ENCODE measurements around the gene NEU3. TPM values are rescaled to one million over a fixed set of nuclear protein-coding genes. Genes with fewer than 3 reads are reported as not detected.
A peak's percentile ranks its signal among the peaks of the same experiment; 100 is the strongest.

NEU3 gene
- total RNA-seq, 1 experiment from 2014 or later = 12.5 TPM

DNA sequence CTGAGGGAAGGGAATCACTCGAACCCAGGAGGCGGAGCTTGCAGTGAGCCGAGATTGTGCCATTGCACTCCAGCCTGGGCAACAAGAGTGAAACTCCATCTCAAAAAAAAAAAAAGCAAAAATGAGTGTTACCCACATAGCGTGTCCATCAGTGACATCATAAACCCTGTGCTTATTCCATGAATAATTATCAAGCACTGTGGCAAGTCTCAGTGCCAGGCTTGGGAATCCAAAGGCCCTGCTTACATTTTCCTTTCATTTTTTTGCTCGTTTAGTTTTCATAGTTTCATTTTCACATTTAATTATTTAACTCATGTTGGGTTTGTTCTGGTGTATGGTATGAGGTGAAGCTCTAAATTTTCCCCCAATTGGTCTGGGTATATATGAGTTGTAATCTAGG is 46.5 kb downstream of the NEU3 start (continued):
- no peak for TF ChIP-seq SRF (IDR thresholded peaks at IDR 0.05; ENCODE audit: low read depth)
- TF ChIP-seq RAD21 (IDR thresholded peaks at IDR 0.05; ENCODE audit: low read depth) = no peak

DNA sequence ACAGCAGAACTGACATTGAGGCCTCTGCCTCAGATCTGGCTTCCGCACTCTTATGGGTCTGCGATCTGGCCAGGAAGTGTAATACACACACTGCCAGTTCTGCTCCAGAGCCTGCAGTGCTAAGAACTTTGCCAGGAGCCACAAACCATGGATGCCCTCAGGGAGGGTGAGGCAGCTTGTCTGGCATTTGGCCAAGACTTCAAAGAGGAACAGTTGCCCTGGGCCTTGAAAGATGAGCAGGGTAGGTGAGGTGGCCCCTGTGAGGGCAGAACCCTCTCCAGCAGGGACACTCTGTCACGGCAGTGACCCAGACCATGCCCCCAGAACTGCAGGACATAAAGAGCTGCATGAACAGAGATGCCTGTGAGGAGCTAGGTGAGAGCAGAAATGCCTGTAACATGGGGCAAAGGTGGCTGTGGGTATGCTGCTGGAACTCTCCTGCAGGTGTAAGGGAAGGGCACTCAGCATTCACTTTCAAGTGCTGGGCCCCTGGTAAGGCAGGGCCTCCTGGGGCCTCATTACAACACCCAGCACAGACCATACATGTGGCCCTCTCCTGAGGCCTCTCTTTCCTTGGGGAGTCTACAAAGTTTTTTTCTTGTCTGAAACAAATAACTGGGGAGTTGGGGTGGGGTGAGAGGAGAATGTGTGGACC is 47.3 kb downstream of the NEU3 start:
- H3K36me3 ChIP-seq (ENCODE audit: control insufficient read depth in 1 of 2, insufficient read depth in 2 of 2, low read length in 2 of 2) = no peaks in the 10 kb centered on the region
- peak overlapping the region; percentile 56 for H3K4me2 ChIP-seq (ENCODE audit: low read length)
- POLR2A ChIA-PET = no interaction called here
- H3K4me1 ChIP-seq (ENCODE audit: control insufficient read depth in 1 of 2, insufficient read depth in 2 of 2, low read length in 2 of 2) = peaks cover 17 to 28% of the 10 kb centered on the region in 2 experiments
- peak overlapping the region; percentile 11; the same call in 1 of the 2 replicates for H3K27ac ChIP-seq (ENCODE audit: low read depth, low read length)
- H3K9ac ChIP-seq (ENCODE audit: low read length) = no peak overlapping the region
- H2AFZ ChIP-seq (ENCODE audit: low read depth, low read length, poor library complexity, severe bottlenecking) = peak overlapping the region; percentile 20
- intact Hi-C loops (cut with micrococcal nuclease) = no loop called here
- H3K79me2 ChIP-seq (ENCODE audit: insufficient read depth, low read length) = no peaks in the 10 kb centered on the region
- H3K9me2 ChIP-seq (ENCODE audit: insufficient read depth) = no peaks in the 10 kb centered on the region
- RAD21 ChIA-PET (ENCODE audit: low non-redundant PET in 1 of 2, low total read pairs in 2 of 2, uncharacterized antibody in 2 of 2, unreplicated experiment in 2 of 2) = interaction anchor here in 1 of 2 experiments (0.7 kb wide), 1 partner anchor 14 kb away, joined by 3 read pairs; no protein-coding TSS in a partner anchor
- BruUV-seq (replicated peaks) = no TSS peak
- H3K9me3 ChIP-seq (ENCODE audit: control insufficient read depth in 1 of 2, insufficient read depth in 1 of 2, low read depth in 1 of 2, low read length in 2 of 2) = no peaks in the 10 kb centered on the region
- CTCF ChIA-PET = interaction anchor here (2.3 to 2.9 kb wide), 3 partner anchors 10 to 213 kb away, joined by 7 to 13 read pairs (median 10); no protein-coding TSS in a partner anchor
- DNase-seq (ENCODE audit: low read depth, low spot score) (peak; percentile 73), ATAC-seq (peak; percentile 83)
- no peaks in the 10 kb centered on the region for H4K20me1 ChIP-seq (ENCODE audit: insufficient read depth)
- H3K4me3 ChIP-seq (replicated peaks in 1 of 2; ENCODE audit: low read depth in 1 of 2, low read length in 2 of 2) = 0 out of 4 replicates have a peak overlapping the region, but pooled peaks of 1 of the 2 experiments have one; percentile 15
- H3K27me3 ChIP-seq (ENCODE audit: insufficient read depth, low read length) = no peaks in the 10 kb centered on the region
- TF ChIP-seq TCF7L2 (IDR thresholded peaks at IDR 0.05; ENCODE audit: borderline replicate concordance, extremely low read depth, insufficient read depth, insufficient read length) (peak; percentile 97), ELF1 (IDR thresholded peaks at IDR 0.05; ENCODE audit: borderline replicate concordance, low read depth) (no peak), EZH2 (IDR thresholded peaks at IDR 0.05) (no peak), FOSL1 (IDR thresholded peaks at IDR 0.05; ENCODE audit: low read depth) (peak; percentile 53; the same call in 1 of the 2 replicates), YY1 (IDR thresholded peaks at IDR 0.05; ENCODE audit: extremely low read depth, insufficient replicate concordance, low read depth, low read length) (peak; percentile 30), EGR1 (IDR thresholded peaks at IDR 0.05; ENCODE audit: low read depth) (no peak), SIN3A (IDR thresholded peaks at IDR 0.05; ENCODE audit: low read depth) (peak; percentile 73), CEBPB (IDR thresholded peaks at IDR 0.05; ENCODE audit: low read depth) (peak; percentile 37; the same call in 1 of the 2 replicates), ZFX (IDR thresholded peaks at IDR 0.05) (0 out of 2 replicates have a peak, but pooled peaks have one; percentile 4), SRF (IDR thresholded peaks at IDR 0.05; ENCODE audit: low read depth) (no peak), EZH2phosphoT487 (IDR thresholded peaks at IDR 0.05; ENCODE audit: borderline replicate concordance) (no peak), RAD21 (IDR thresholded peaks at IDR 0.05; ENCODE audit: low read depth) (no peak), ZNF274 (IDR thresholded peaks at IDR 0.05; ENCODE audit: low read depth, low read length) (no peak), SP1 (IDR thresholded peaks at IDR 0.05; ENCODE audit: low read depth) (peak; percentile 70), CBX3 (IDR thresholded peaks at IDR 0.05; ENCODE audit: low read depth) (peak; percentile 85), POLR2AphosphoS5 (IDR thresholded peaks at IDR 0.05; ENCODE audit: low read depth, low read length) (peak; percentile 66)
- TF ChIP-seq, protein P1, sequence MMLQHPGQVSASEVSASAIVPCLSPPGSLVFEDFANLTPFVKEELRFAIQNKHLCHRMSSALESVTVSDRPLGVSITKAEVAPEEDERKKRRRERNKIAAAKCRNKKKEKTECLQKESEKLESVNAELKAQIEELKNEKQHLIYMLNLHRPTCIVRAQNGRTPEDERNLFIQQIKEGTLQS (IDR thresholded peaks at IDR 0.05) = no peak
- TF ChIP-seq, protein P2, sequence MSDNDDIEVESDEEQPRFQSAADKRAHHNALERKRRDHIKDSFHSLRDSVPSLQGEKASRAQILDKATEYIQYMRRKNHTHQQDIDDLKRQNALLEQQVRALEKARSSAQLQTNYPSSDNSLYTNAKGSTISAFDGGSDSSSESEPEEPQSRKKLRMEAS (IDR thresholded peaks at IDR 0.05) = peak; percentile 58
- TF ChIP-seq, protein P3, sequence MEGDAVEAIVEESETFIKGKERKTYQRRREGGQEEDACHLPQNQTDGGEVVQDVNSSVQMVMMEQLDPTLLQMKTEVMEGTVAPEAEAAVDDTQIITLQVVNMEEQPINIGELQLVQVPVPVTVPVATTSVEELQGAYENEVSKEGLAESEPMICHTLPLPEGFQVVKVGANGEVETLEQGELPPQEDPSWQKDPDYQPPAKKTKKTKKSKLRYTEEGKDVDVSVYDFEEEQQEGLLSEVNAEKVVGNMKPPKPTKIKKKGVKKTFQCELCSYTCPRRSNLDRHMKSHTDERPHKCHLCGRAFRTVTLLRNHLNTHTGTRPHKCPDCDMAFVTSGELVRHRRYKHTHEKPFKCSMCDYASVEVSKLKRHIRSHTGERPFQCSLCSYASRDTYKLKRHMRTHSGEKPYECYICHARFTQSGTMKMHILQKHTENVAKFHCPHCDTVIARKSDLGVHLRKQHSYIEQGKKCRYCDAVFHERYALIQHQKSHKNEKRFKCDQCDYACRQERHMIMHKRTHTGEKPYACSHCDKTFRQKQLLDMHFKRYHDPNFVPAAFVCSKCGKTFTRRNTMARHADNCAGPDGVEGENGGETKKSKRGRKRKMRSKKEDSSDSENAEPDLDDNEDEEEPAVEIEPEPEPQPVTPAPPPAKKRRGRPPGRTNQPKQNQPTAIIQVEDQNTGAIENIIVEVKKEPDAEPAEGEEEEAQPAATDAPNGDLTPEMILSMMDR (IDR thresholded peaks at IDR 0.05 in 2 of 3, conservative IDR thresholded peaks at IDR 0.05 in 1 of 3; ENCODE audit: borderline replicate concordance in 1 of 3, insufficient read depth in 1 of 3, low read depth in 2 of 3, low read length in 2 of 3) = no peak
- TF ChIP-seq, protein P4, sequence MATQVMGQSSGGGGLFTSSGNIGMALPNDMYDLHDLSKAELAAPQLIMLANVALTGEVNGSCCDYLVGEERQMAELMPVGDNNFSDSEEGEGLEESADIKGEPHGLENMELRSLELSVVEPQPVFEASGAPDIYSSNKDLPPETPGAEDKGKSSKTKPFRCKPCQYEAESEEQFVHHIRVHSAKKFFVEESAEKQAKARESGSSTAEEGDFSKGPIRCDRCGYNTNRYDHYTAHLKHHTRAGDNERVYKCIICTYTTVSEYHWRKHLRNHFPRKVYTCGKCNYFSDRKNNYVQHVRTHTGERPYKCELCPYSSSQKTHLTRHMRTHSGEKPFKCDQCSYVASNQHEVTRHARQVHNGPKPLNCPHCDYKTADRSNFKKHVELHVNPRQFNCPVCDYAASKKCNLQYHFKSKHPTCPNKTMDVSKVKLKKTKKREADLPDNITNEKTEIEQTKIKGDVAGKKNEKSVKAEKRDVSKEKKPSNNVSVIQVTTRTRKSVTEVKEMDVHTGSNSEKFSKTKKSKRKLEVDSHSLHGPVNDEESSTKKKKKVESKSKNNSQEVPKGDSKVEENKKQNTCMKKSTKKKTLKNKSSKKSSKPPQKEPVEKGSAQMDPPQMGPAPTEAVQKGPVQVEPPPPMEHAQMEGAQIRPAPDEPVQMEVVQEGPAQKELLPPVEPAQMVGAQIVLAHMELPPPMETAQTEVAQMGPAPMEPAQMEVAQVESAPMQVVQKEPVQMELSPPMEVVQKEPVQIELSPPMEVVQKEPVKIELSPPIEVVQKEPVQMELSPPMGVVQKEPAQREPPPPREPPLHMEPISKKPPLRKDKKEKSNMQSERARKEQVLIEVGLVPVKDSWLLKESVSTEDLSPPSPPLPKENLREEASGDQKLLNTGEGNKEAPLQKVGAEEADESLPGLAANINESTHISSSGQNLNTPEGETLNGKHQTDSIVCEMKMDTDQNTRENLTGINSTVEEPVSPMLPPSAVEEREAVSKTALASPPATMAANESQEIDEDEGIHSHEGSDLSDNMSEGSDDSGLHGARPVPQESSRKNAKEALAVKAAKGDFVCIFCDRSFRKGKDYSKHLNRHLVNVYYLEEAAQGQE (IDR thresholded peaks at IDR 0.05; ENCODE audit: low read depth) = no peak
